Measurements from ENCODE around the gene GTPBP6.

Gene GTPBP6

DNA sequence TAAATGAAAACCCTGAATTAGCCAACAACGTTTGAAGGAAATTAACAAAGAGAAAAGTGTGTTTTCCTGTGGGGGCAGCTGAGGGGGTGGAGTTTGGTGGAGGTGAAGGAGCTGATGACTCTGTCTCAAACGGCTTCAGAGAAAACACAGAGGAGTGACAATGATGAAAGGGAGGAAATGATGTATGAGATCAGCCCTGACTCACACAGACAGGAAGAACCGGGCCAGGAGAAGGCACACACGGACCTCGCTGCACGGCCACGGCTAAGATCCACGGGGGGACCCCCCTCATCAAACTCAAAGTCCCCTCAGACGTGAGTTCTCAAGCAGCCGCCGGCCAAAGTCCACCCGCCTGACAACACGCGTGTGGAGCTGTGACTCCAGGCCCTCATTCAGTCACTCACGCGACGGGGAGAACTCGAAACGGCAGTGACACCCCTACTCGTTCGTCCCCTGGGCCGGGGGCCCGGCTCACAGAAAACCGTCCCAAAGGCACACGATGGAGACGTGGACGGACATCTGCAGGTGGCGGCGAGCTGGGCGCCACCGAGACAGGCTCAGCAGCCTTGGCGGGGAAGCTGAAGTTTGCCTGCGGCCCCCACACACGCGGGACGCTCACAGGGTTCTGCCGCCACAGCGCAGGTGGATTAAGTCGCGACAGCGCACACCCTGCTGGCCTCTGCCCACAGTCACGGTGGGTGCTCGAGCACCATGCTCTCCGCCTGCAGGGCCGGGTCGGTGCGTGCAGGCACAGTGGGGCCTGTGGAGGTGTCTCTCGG, 39.3 kb upstream of the GTPBP6 start:
- Histone ChIP-seq H3K27ac (ENCODE audit: low read depth, low read length, poor library complexity, severe bottlenecking) (peak overlapping the region; percentile 86), H3K9me3 (ENCODE audit: low read length) (0 out of 2 replicates have a peak, but pooled peaks cover 6% of the 10 kb centered on the region), H4K20me1 (ENCODE audit: insufficient read depth, low read length) (no peaks in the 10 kb centered on the region), H3K79me2 (ENCODE audit: insufficient read depth, low read length) (peaks cover 25% of the 10 kb centered on the region), H3K9ac (ENCODE audit: low read length) (no peak overlapping the region), H3K4me2 (ENCODE audit: low read length) (no peak overlapping the region), H2AFZ (ENCODE audit: low read length) (no peak overlapping the region), H3F3A (ENCODE audit: insufficient read depth, low read length) (no peaks in the 10 kb centered on the region), H3K36me3 (ENCODE audit: insufficient read depth, low read length) (peaks cover 92% of the 10 kb centered on the region), H3K9me2 (ENCODE audit: low read depth, low read length) (no peaks in the 10 kb centered on the region), H3K4me3 (ENCODE audit: low read depth, low read length, poor library complexity, severe bottlenecking) (no peak overlapping the region), H3K4me1 (ENCODE audit: insufficient read depth, low read length, severe bottlenecking) (peaks cover 41% of the 10 kb centered on the region), H3K27me3 (ENCODE audit: insufficient read depth, low read length) (no peaks in the 10 kb centered on the region)
- TF ChIP-seq, protein P1, sequence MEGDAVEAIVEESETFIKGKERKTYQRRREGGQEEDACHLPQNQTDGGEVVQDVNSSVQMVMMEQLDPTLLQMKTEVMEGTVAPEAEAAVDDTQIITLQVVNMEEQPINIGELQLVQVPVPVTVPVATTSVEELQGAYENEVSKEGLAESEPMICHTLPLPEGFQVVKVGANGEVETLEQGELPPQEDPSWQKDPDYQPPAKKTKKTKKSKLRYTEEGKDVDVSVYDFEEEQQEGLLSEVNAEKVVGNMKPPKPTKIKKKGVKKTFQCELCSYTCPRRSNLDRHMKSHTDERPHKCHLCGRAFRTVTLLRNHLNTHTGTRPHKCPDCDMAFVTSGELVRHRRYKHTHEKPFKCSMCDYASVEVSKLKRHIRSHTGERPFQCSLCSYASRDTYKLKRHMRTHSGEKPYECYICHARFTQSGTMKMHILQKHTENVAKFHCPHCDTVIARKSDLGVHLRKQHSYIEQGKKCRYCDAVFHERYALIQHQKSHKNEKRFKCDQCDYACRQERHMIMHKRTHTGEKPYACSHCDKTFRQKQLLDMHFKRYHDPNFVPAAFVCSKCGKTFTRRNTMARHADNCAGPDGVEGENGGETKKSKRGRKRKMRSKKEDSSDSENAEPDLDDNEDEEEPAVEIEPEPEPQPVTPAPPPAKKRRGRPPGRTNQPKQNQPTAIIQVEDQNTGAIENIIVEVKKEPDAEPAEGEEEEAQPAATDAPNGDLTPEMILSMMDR (IDR thresholded peaks at IDR 0.05; ENCODE audit: low read length) = no peak
- TF ChIP-seq EZH2 (IDR thresholded peaks at IDR 0.05; ENCODE audit: borderline replicate concordance, low read length) = no peak

DNA sequence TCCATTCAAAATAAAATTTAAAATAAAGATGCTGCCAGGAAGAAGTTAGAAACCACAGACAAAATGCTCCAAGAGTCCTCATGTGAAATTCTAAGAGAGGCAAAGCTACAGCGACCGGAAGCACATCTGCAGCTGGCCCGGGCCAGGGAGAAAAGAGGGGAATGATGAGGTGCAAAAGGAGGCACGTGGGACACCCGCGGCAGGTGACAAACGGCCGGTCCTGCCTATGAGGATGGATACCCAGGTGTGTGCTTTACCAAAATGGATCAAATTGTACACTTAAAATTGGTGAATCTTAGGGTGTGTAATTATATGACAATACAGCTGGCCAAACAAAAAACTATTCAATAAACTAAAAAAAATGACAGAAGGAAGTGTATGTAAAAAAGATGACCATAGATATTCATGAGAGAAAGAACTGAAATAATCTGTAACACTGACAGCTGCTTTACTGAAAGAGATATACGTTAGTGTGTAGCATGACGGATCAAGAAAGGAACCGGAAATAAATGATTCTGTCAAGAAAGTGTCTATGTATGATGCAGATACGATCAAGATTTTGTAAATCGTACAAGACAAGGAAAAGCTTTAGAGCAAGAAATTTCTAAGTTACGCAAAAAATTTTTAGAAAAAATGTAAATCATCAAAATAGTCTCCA, 38.6 kb upstream of the GTPBP6 start:
- Histone ChIP-seq H3K36me3 (ENCODE audit: insufficient read depth, low read length) (peaks cover 92% of the 10 kb centered on the region), H3K9ac (ENCODE audit: low read length) (no peak overlapping the region), H2AFZ (ENCODE audit: low read length) (no peak overlapping the region), H3K4me2 (ENCODE audit: low read length) (no peak overlapping the region), H3K4me3 (ENCODE audit: low read depth, low read length, poor library complexity, severe bottlenecking) (no peak overlapping the region), H4K20me1 (ENCODE audit: insufficient read depth, low read length) (no peaks in the 10 kb centered on the region), H3K79me2 (ENCODE audit: insufficient read depth, low read length) (peaks cover 22% of the 10 kb centered on the region), H3K27me3 (ENCODE audit: insufficient read depth, low read length) (no peaks in the 10 kb centered on the region), H3K9me3 (ENCODE audit: low read length) (0 out of 2 replicates have a peak, but pooled peaks cover 6% of the 10 kb centered on the region), H3F3A (ENCODE audit: insufficient read depth, low read length) (no peaks in the 10 kb centered on the region), H3K27ac (ENCODE audit: low read depth, low read length, poor library complexity, severe bottlenecking) (peak overlapping the region; percentile 86), H3K9me2 (ENCODE audit: low read depth, low read length) (no peaks in the 10 kb centered on the region), H3K4me1 (ENCODE audit: insufficient read depth, low read length, severe bottlenecking) (peaks cover 41% of the 10 kb centered on the region)
- TF ChIP-seq, protein P1 (IDR thresholded peaks at IDR 0.05; ENCODE audit: low read length) = no peak

DNA sequence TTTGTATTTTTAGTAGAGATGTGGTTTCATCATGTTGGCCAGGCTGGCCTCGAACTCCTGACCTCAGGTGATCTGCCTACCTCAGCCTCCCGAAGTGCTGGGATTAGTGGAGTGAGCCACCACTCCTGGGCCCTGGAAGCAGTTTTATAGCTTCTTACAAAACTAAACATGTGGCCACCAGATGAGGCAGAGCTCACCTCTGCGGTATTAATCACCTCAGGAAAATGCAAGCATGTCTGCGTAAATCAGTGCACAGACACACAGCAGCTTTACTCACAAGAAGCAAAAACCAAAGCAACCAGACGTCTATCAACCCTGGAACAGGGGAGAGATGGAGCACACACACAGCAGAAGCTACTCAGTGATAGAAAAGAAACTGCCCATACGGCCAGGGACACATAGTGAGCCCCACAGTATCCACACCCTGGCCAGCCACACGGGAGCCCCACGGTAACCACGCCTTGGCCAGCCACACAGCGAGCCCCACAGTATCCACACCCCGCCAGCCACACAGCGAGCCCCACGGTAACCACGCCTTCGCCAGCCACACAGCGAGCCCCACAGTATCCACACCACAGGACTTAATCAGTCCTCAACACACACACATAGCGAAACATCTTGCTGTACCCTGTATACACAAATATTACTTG, 37.9 kb upstream of the GTPBP6 start:
- Histone ChIP-seq H3K4me3 (ENCODE audit: low read depth, low read length, poor library complexity, severe bottlenecking) (no peak overlapping the region), H3K36me3 (ENCODE audit: insufficient read depth, low read length) (peaks cover 92% of the 10 kb centered on the region), H3K27ac (ENCODE audit: low read depth, low read length, poor library complexity, severe bottlenecking) (peak overlapping the region; percentile 86), H3K9me3 (ENCODE audit: low read length) (0 out of 2 replicates have a peak, but pooled peaks cover 6% of the 10 kb centered on the region), H3F3A (ENCODE audit: insufficient read depth, low read length) (no peaks in the 10 kb centered on the region), H4K20me1 (ENCODE audit: insufficient read depth, low read length) (no peaks in the 10 kb centered on the region), H3K4me2 (ENCODE audit: low read length) (no peak overlapping the region), H3K9me2 (ENCODE audit: low read depth, low read length) (no peaks in the 10 kb centered on the region), H2AFZ (ENCODE audit: low read length) (no peak overlapping the region), H3K9ac (ENCODE audit: low read length) (no peak overlapping the region), H3K79me2 (ENCODE audit: insufficient read depth, low read length) (peaks cover 22% of the 10 kb centered on the region), H3K4me1 (ENCODE audit: insufficient read depth, low read length, severe bottlenecking) (peaks cover 41% of the 10 kb centered on the region), H3K27me3 (ENCODE audit: insufficient read depth, low read length) (no peaks in the 10 kb centered on the region)
- TF ChIP-seq EZH2 (IDR thresholded peaks at IDR 0.05; ENCODE audit: borderline replicate concordance, low read length) = no peak
- TF ChIP-seq, protein P1 (IDR thresholded peaks at IDR 0.05; ENCODE audit: low read length) = no peak

Measured in OCI-LY1 (cell line).